Peyer's patch (tissue), 4 donors: ENCODE results near the gene HSD11B2. TPM values are rescaled to one million over a fixed set of nuclear protein-coding genes. Genes with fewer than 3 reads are reported as not detected.

ENCODE experiments used
- DNase-seq, 3 donors: peaks; one replicate each; pipeline ENCODE4 v3.0.0-alpha.2; 2017 to 2019
- H3K27ac ChIP-seq, 4 donors: fragments of 200-600 bp; sonication (generic); one replicate each; pipeline ENCODE4 v1.5.1; 2016 to 2019
- H3K27me3 ChIP-seq, 2 donors: fragments of 200-600 bp; sonication (generic); one replicate each; pipeline ENCODE4 v1.5.1; 2019
- H3K36me3 ChIP-seq, 3 donors: fragments of 200-600 bp; sonication (generic); one replicate each; pipeline ENCODE4 v1.5.1; 2016 to 2019
- H3K4me1 ChIP-seq, 4 donors: fragments of 200-600 bp; sonication (generic); one replicate each; pipeline ENCODE4 v1.5.1; 2016 to 2019
- H3K4me3 ChIP-seq, 4 donors: fragments of 200-600 bp; sonication (generic); 1 replicate in 3 of 4; 2 replicates in 1 of 4; pipeline ENCODE4 v1.5.1; 2016 to 2019; ENCODE audit warnings: mild to moderate bottlenecking in 1 of 4
- H3K9me3 ChIP-seq, 4 donors: fragments of 200-600 bp; sonication (generic); one replicate each; pipeline ENCODE4 v1.5.1; 2016 to 2019; ENCODE audit warnings: mild to moderate bottlenecking in 1 of 4
- CTCF ChIP-seq, 6 experiments: fragments of 450-650 bp in 4 of 6; fragments of 200-600 bp in 2 of 6; sonication (generic) in 1 of 6; IDR thresholded peaks; one replicate each; pipeline ENCODE4 v1.5.1; 2017 to 2019; ENCODE audit warnings: antibody characterized with exemption in 6 of 6, mild to moderate bottlenecking in 3 of 6, moderate library complexity in 1 of 6
- POLR2A ChIP-seq, 2 donors: fragments of 450-650 bp; IDR thresholded peaks; one replicate each; pipeline ENCODE4 v1.5.1; 2017; ENCODE audit warnings: antibody characterized with exemption in 2 of 2, mild to moderate bottlenecking in 2 of 2, moderate library complexity in 2 of 2
- total RNA-seq, 4 donors: library from RNA; depleted of rRNA; stranded (reverse); fragments of >200 nt; gene quantifications; one replicate each; pipeline ENCODE4 v1.1.0, GENCODE V29; 2016

Gene HSD11B2
- total RNA-seq, 4 donors from 2014 or later: 116 to 688 (median 499) TPM

GRCh38 chr16:67431775-67432505 lies 1.0 kb downstream of the HSD11B2 start:
- DNase-seq: peak in 1 of 3 donors; percentile 59
- Histone ChIP-seq H3K4me1 (peaks cover 0 to 28% (median 15%) of the 10 kb centered on the region in 4 donors), H3K9me3 (no peaks in the 10 kb centered on the region), H3K27me3 (no peaks in the 10 kb centered on the region), H3K27ac (peak overlapping the region in 3 of 4 donors; percentile 80 to 99 (median 93)), H3K36me3 (peaks cover 0 to 17% (median 0%) of the 10 kb centered on the region in 3 donors), H3K4me3 (peak overlapping the region; percentile 43 to 92 (median 58))
- TF ChIP-seq POLR2A (IDR thresholded peaks at IDR 0.05) (no peak), CTCF (IDR thresholded peaks at IDR 0.05) (no peak)

- Histone ChIP-seq H3K27me3 (no peaks in the 10 kb centered on the region), H3K9me3 (no peaks in the 10 kb centered on the region), H3K4me3 (peak overlapping the region in 3 of 4 donors; percentile 43 to 92 (median 62)), H3K27ac (peak overlapping the region in 3 of 4 donors; percentile 80 to 99 (median 93)), H3K36me3 (peaks cover 0 to 23% (median 0%) of the 10 kb centered on the region in 3 donors), H3K4me1 (peaks cover 0 to 28% (median 15%) of the 10 kb centered on the region in 4 donors)
- DNase-seq: peak in 1 of 3 donors; percentile 54
- TF ChIP-seq CTCF (IDR thresholded peaks at IDR 0.05) (no peak), POLR2A (IDR thresholded peaks at IDR 0.05) (peak; percentile 6 to 25)
Measured at GRCh38 chr16:67432506-67432890, 1.6 kb downstream of the HSD11B2 start.

DNA sequence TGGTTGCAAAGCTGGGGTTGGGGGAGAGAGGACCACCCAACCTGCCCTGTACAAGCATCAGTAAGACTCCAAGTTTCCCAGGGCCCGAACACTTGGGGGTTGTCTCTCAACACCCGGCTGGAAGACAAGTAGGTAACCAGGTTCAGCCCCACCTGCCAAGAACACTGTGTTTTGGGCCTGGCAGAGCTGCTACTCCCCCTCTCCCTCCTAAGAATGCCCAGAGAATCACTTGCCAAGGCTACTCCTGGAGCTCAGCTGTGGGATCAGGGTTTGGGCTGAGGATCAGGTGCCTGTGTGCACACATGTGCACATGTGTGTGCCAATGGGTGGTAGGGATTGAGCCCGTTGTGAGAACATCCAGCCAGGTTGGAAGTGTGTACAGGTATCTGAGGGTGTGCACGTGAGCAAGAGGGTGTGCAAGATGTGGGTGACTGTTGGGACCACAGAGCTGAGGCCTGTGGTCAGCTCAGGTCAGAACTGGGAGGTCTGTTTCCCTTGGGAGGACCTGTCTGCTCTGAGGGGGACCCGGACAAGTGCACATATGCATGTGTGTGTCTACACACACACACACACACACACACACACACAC lies 2.3 kb downstream of the HSD11B2 start:
- peak overlapping the region in 3 of 4 donors; percentile 43 to 92 (median 62) for H3K4me3 ChIP-seq
- peak overlapping the region in 3 of 4 donors; percentile 80 to 99 (median 93) for H3K27ac ChIP-seq
- peaks cover 0 to 30% (median 0%) of the 10 kb centered on the region in 3 donors for H3K36me3 ChIP-seq
- peaks cover 0 to 28% (median 14%) of the 10 kb centered on the region in 4 donors for H3K4me1 ChIP-seq
- TF ChIP-seq CTCF (IDR thresholded peaks at IDR 0.05): no peak
- no peak for TF ChIP-seq POLR2A (IDR thresholded peaks at IDR 0.05)
- no peaks in the 10 kb centered on the region for H3K27me3 ChIP-seq
- no peaks in the 10 kb centered on the region for H3K9me3 ChIP-seq
- DNase-seq: peak in 1 of 3 donors; percentile 54

DNA sequence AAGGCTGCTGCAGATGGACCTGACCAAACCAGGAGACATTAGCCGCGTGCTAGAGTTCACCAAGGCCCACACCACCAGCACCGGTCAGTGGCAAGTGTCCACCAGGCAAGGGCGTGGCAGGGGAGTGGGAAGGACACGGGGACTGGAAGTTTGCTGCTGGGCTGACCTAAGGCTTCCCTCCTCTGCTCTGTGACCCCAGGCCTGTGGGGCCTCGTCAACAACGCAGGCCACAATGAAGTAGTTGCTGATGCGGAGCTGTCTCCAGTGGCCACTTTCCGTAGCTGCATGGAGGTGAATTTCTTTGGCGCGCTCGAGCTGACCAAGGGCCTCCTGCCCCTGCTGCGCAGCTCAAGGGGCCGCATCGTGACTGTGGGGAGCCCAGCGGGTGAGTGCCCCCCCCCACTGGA lies 4.8 kb downstream of the HSD11B2 start:
- TF ChIP-seq POLR2A (IDR thresholded peaks at IDR 0.05) (no peak), CTCF (IDR thresholded peaks at IDR 0.05) (peak in 1 of 6 experiments; percentile 4)
- Histone ChIP-seq H3K4me1 (peaks cover 0 to 22% (median 8%) of the 10 kb centered on the region in 4 donors), H3K4me3 (no peak overlapping the region), H3K9me3 (no peaks in the 10 kb centered on the region), H3K27ac (peak overlapping the region in 1 of 4 donors; percentile 71), H3K36me3 (peaks cover 0 to 50% (median 0%) of the 10 kb centered on the region in 3 donors), H3K27me3 (no peaks in the 10 kb centered on the region)
- peak in 2 of 3 donors; percentile 46 to 51 for DNase-seq

- Histone ChIP-seq H3K4me3 (no peak overlapping the region), H3K27me3 (no peaks in the 10 kb centered on the region), H3K27ac (peak overlapping the region in 1 of 4 donors; percentile 16), H3K36me3 (peaks cover 0 to 50% (median 0%) of the 10 kb centered on the region in 3 donors), H3K9me3 (no peaks in the 10 kb centered on the region), H3K4me1 (peaks cover 0 to 17% (median 9%) of the 10 kb centered on the region in 4 donors)
- TF ChIP-seq POLR2A (IDR thresholded peaks at IDR 0.05) (no peak), CTCF (IDR thresholded peaks at IDR 0.05) (no peak)
- peak in 1 of 3 donors; percentile 45 for DNase-seq
Measured at GRCh38 chr16:67436640-67437193, 5.8 kb downstream of the HSD11B2 start.
